ES-I3 (cell line): ENCODE measurements around the gene IRGQ.
A peak's percentile ranks its signal among the peaks of the same experiment; 100 is the strongest.

Source experiments
- H3K36me3 ChIP-seq: 2 replicates; pipeline ENCODE4 v1.6.1; 2013; ENCODE audit warnings: mild to moderate bottlenecking, low read length, control low read depth, moderate library complexity; ENCODE audit not compliant: insufficient read depth
- H3K4me1 ChIP-seq: 2 replicates; pipeline ENCODE4 v1.6.1; 2013; ENCODE audit warnings: mild to moderate bottlenecking, control low read depth, low read length; ENCODE audit not compliant: insufficient read depth
- H3K9ac ChIP-seq: 2 replicates; pipeline ENCODE4 v1.6.1; 2013; ENCODE audit warnings: low read depth, mild to moderate bottlenecking, low read length, moderate library complexity
- H3K9me3 ChIP-seq: 2 replicates; pipeline ENCODE4 v1.6.1; 2013; ENCODE audit warnings: mild to moderate bottlenecking, low read length, moderate library complexity; ENCODE audit not compliant: control insufficient read depth, insufficient read depth

Gene IRGQ

DNA sequence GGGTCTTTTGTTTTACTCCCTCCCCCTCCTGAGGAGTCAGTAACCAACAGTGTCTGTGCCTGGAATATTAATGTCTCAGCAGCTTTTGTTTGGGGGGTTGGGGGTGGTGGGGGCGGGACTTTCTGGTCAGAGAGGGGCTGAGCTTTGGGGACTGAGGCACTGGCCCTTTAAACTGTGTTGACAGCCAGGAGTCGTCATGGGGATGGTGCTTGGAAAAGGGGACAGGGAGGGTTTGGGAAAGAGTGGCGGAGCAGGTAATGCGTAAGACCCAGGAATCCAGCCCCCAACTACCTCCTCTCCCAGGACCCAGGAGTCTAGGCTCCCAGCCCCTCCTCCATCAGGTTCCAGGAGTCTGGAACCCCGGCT lies 38.6 kb upstream of the IRGQ start:
- H3K36me3 ChIP-seq = no peaks in the 10 kb centered on the region
- peak overlapping the region; percentile 68 for H3K9ac ChIP-seq
- no peaks in the 10 kb centered on the region for H3K9me3 ChIP-seq
- H3K4me1 ChIP-seq = peaks cover 16% of the 10 kb centered on the region

DNA sequence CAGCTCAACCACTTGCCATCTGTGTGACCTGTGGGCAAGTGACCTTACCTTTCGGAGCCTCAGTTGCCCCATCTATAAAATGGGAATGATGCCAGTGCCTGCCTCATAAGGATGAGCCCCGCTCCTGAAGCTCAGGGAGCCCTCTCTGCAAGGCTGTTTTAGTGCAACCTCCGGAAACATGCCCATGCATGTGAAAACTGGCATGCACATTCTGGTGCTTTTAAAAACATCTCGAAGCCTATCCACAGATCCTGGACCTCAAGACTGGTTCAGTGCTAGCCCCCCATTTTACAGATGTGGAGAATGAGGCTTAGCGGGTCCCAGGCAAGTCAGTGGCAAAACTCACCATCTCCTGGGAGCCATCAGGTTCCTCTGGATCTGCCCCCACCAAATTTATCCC lies 38.1 kb upstream of the IRGQ start:
- Histone ChIP-seq H3K4me1 (peaks cover 16% of the 10 kb centered on the region), H3K9ac (no peak overlapping the region), H3K36me3 (no peaks in the 10 kb centered on the region), H3K9me3 (no peaks in the 10 kb centered on the region)

GRCh38 chr19:43633520-43633919 lies 37.6 kb upstream of the IRGQ start:
- Histone ChIP-seq H3K36me3 (no peaks in the 10 kb centered on the region), H3K9me3 (no peaks in the 10 kb centered on the region), H3K9ac (no peak overlapping the region), H3K4me1 (peaks cover 14% of the 10 kb centered on the region)

DNA sequence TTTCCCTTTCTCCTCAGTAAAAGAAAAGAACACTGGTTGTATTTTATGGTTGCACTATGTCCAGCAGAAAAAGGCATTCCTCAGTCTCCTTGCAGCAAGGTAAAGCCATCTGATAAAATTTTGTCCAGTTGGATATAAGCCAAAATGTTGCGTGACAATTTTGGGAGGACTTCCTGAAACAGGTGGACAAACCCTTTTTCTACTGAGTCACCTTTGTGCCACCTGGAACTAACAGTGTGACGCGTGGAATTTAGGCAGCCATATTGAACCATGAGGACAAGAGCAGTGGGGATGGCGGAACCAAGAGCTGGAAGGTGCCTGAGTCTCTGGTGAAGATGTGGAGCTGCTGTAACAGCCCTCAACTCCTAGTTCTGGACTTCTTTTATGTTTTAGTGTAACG lies 35.6 kb upstream of the IRGQ start:
- H3K9me3 ChIP-seq = no peaks in the 10 kb centered on the region
- H3K4me1 ChIP-seq = peaks cover 10% of the 10 kb centered on the region; the same call in 1 of the 2 replicates
- no peaks in the 10 kb centered on the region for H3K36me3 ChIP-seq
- H3K9ac ChIP-seq = no peak overlapping the region

- Histone ChIP-seq H3K4me1 (peaks cover 7% of the 10 kb centered on the region; the same call in 1 of the 2 replicates), H3K9ac (no peak overlapping the region), H3K36me3 (no peaks in the 10 kb centered on the region), H3K9me3 (no peaks in the 10 kb centered on the region)
Observed at GRCh38 chr19:43628646-43629326, 32.9 kb upstream of the IRGQ start.

GRCh38 chr19:43626838-43627237 lies 30.9 kb upstream of the IRGQ start:
- H3K36me3 ChIP-seq = no peaks in the 10 kb centered on the region
- peaks cover 7% of the 10 kb centered on the region; the same call in 1 of the 2 replicates for H3K4me1 ChIP-seq
- H3K9me3 ChIP-seq = no peaks in the 10 kb centered on the region
- peak overlapping the region; percentile 28; the same call in 1 of the 2 replicates for H3K9ac ChIP-seq

GRCh38 chr19:43625918-43626579 lies 30.1 kb upstream of the IRGQ start:
- Histone ChIP-seq H3K9me3 (no peaks in the 10 kb centered on the region), H3K9ac (peak overlapping the region; percentile 28; the same call in 1 of the 2 replicates), H3K4me1 (peaks cover 7% of the 10 kb centered on the region; the same call in 1 of the 2 replicates), H3K36me3 (no peaks in the 10 kb centered on the region)

- no peaks in the 10 kb centered on the region for H3K9me3 ChIP-seq
- H3K9ac ChIP-seq = no peak overlapping the region; the same call in 1 of the 2 replicates
- no peaks in the 10 kb centered on the region for H3K36me3 ChIP-seq
- H3K4me1 ChIP-seq = peaks cover 7% of the 10 kb centered on the region; the same call in 1 of the 2 replicates
Observed at GRCh38 chr19:43624933-43625332, 29.0 kb upstream of the IRGQ start.

DNA sequence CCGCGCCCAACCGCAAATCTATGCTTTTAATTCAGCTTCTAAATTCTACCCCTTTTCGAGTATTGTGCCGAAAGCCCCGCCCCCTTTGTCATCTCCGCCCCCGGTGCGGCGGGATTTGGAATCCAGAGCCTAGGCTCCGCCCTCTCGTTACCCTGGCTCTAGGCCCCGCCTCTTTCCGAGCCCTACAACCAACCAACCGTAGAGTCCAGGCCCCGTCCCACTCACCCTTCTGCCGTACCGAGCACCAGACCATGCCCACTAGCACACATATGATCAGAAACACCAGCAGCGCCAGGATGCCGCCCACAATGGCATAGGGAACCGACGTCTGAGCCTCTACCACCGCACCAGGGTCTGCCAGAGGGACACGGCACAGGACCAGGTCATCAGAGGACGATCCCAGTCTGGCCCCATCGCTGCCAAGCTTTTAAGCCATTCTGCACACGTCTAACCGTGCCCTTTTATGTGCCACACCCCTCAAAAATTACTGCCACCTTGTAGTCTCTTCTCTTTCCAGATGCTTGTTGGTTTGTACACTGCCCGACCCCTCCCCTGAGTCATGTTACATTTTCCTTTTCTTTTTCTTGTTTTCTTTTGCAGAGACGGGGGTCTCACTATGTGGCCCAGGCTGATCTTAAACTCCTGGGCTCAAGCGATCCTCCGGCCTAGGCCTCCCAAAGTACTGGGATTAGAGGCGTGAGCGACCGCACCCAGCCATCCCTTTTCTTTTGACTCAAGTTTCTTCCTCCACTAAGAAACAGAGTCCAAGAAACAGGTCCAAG lies 28.1 kb upstream of the IRGQ start:
- peak overlapping the region; percentile 35; the same call in 1 of the 2 replicates for H3K9ac ChIP-seq
- no peaks in the 10 kb centered on the region for H3K9me3 ChIP-seq
- H3K36me3 ChIP-seq = no peaks in the 10 kb centered on the region
- H3K4me1 ChIP-seq = peaks cover 7% of the 10 kb centered on the region; the same call in 1 of the 2 replicates

GRCh38 chr19:43622956-43623355 lies 27.0 kb upstream of the IRGQ start:
- no peaks in the 10 kb centered on the region for H3K36me3 ChIP-seq
- no peak overlapping the region; the same call in 1 of the 2 replicates for H3K9ac ChIP-seq
- H3K4me1 ChIP-seq = peaks cover 7% of the 10 kb centered on the region; the same call in 1 of the 2 replicates
- H3K9me3 ChIP-seq = no peaks in the 10 kb centered on the region

DNA sequence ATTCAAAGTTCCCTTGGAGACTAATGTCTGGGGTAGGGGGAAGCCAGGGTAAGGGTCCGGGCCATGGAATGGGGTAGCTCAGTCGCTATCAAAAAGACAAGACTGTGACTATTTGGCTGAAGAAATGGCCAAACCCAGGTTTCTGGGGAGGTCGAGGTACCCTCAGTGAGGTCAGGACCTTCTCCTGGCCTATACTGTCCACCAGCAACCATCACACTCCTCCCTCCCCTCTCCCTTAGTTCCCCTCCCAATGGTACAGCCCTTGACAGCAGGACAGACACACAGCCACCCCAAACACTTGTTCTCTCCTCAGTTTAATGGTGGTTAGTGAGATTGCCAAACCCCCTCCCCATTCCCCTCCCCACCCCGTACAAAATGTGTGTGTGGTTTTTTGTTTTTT lies 26.1 kb upstream of the IRGQ start:
- H3K9me3 ChIP-seq = no peaks in the 10 kb centered on the region
- no peaks in the 10 kb centered on the region for H3K36me3 ChIP-seq
- peaks cover 7% of the 10 kb centered on the region; the same call in 1 of the 2 replicates for H3K4me1 ChIP-seq
- no peak overlapping the region for H3K9ac ChIP-seq

DNA sequence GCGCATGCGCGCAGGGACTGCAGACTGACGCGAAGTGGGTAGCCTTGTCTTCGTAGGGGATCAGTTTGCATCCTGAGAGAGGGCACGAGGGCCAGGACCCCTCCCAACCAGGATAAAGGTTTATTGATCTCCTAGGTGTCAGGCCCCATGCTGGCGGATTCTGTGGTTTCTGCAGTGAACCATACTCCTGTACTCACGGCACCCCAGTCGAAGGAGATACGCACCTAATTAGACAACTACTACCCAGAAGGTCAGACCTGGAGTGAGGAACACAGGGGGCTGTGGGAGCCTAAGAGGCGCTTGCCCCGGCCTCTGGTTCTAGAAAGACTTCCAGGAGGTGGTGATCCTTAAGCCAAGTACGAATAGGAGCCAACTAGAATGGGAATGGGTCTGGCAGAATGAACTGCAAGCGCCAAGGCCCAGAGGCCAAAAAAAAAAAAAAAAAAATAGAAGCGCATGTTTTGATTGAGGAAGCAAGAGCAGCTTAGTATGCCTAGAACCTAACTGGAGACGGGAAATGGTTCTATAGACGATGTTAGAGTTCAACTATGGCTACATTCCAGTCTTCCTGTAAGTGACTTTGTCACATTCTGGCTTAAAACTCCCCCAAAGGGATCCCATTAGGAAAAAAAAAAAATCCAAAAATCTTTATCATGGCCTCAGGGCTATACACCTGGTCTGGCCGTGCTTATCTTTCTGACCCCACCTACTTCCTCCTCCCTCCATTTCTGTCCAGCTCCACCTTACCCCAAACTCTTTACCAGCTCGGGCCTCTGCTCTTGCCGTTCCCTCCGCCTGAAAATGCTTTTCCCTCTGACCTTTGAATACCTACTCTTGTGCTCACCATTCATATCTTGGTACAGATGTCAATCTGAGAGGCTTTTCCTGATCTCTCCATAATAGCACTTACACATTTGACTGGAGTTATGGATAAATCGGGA lies 24.4 kb upstream of the IRGQ start:
- Histone ChIP-seq H3K9ac (peak overlapping the region; percentile 57), H3K4me1 (peaks cover 7% of the 10 kb centered on the region; the same call in 1 of the 2 replicates), H3K36me3 (no peaks in the 10 kb centered on the region), H3K9me3 (no peaks in the 10 kb centered on the region)

- peaks cover 5% of the 10 kb centered on the region; the same call in 1 of the 2 replicates for H3K4me1 ChIP-seq
Observed at GRCh38 chr19:43619262-43620060, 23.5 kb upstream of the IRGQ start, which contains the start of gene ZNF428. Gene ZNF428 (minus strand): TSS chr19:43619629. CDS start chr19:43614304, 5,325 bp downstream.

More at GRCh38 chr19:43619262-43620060, 23.5 kb upstream of the IRGQ start, which contains the start of gene ZNF428:
- Histone ChIP-seq H3K36me3 (no peaks in the 10 kb centered on the region), H3K9me3 (no peaks in the 10 kb centered on the region), H3K9ac (peak within 1 kb of the TSS; percentile 57)
